Smooth muscle cell (in vitro differentiated cells): ENCODE results near the gene C5AR1. TPM values are rescaled to one million over a fixed set of nuclear protein-coding genes. Genes with fewer than 3 reads are reported as not detected.

Experiments
- DNase-seq: peaks from one replicate; lab custom pipeline; 2025; ENCODE audit not compliant: unreplicated experiment; lab: John Stamatoyannopoulos, UW
- H2AFZ ChIP-seq: fragments of 200-600 bp; sonication (generic); 2 replicates; pipeline ENCODE4 v1.6.0; 2016; ENCODE audit warnings: antibody characterized with exemption, low read depth, mild to moderate bottlenecking
- H3F3A ChIP-seq: fragments of 200-600 bp; sonication (generic); 2 replicates; pipeline ENCODE4 v1.6.0; 2017; ENCODE audit warnings: antibody characterized with exemption, low read depth
- H3K27ac ChIP-seq: fragments of 200-600 bp; sonication (generic); 2 replicates; pipeline ENCODE4 v1.5.1; 2016; ENCODE audit warnings: low read depth, mild to moderate bottlenecking
- H3K27me3 ChIP-seq: fragments of 200-600 bp; sonication (generic); 2 replicates; pipeline ENCODE4 v1.6.1; 2016; ENCODE audit warnings: low read depth, mild to moderate bottlenecking
- H3K36me3 ChIP-seq: fragments of 200-600 bp; sonication (generic); 2 replicates; pipeline ENCODE4 v1.5.1; 2016; ENCODE audit warnings: low read depth
- H3K4me1 ChIP-seq: fragments of 200-600 bp; sonication (generic); 2 replicates; pipeline ENCODE4 v1.5.1; 2016; ENCODE audit warnings: low read depth
- H3K4me2 ChIP-seq: fragments of 200-600 bp; sonication (generic); 2 replicates; pipeline ENCODE4 v1.6.0; 2016; ENCODE audit warnings: mild to moderate bottlenecking
- H3K4me3 ChIP-seq: fragments of 200-600 bp; sonication (generic); 2 replicates; pipeline ENCODE4 v1.5.1; 2016; ENCODE audit warnings: mild to moderate bottlenecking
- H3K79me2 ChIP-seq: fragments of 200-600 bp; sonication (generic); 2 replicates; pipeline ENCODE4 v1.6.0; 2016; ENCODE audit warnings: low read depth, mild to moderate bottlenecking
- H3K9ac ChIP-seq: fragments of 200-600 bp; sonication (generic); 2 replicates; pipeline ENCODE4 v1.6.0; 2016; ENCODE audit warnings: low read depth
- H3K9me3 ChIP-seq: fragments of 200-600 bp; sonication (generic); replicated peaks from 2 replicates; pipeline ENCODE4 v1.5.1; 2016; ENCODE audit warnings: low read depth
- H4K20me1 ChIP-seq: fragments of 200-600 bp; sonication (generic); 2 replicates; pipeline ENCODE4 v1.6.0; 2016; ENCODE audit warnings: low read depth
- CTCF ChIP-seq: fragments of 200-600 bp; sonication (generic); IDR thresholded peaks from 2 replicates; pipeline ENCODE4 v1.5.1; 2017; ENCODE audit warnings: borderline replicate concordance, mild to moderate bottlenecking, antibody characterized with exemption; ENCODE audit not compliant: insufficient read depth, poor library complexity, severe bottlenecking
- WGBS: methylation state at CpG from one replicate; pipeline ENCODE4 v1.1.7; 2016; ENCODE audit warnings: low lambda C conversion rate; 5-methylcytosine and 5-hydroxymethylcytosine counted together
- polyA plus RNA-seq: library from polyadenylated mRNA; unstranded; fragments of >200 nt; fragmentation: Nextera tagmentation; extraction: Ambion mirVana; gene quantifications from 2 replicates; pipeline ENCODE4 v1.2.1, GENCODE V29; 2016
- total RNA-seq: library from RNA; depleted of rRNA; stranded (reverse); fragments of >200 nt; gene quantifications from 2 replicates; pipeline ENCODE4 v1.2.3, GENCODE V29; 2014

Gene C5AR1
- total and polyA plus RNA-seq, 2 experiments from 2014 or later: 0.48 to 1.6 TPM

GRCh38 chr19:47310323-47310722, 662 bp downstream of the C5AR1 start:
- Histone ChIP-seq H3K9me3 (no peaks in the 10 kb centered on the region), H3K79me2 (no peaks in the 10 kb centered on the region), H3K27me3 (no peaks in the 10 kb centered on the region), H2AFZ (no peak overlapping the region), H3K9ac (no peak overlapping the region), H3K27ac (no peak overlapping the region), H3F3A (no peaks in the 10 kb centered on the region), H4K20me1 (no peaks in the 10 kb centered on the region), H3K4me2 (no peak overlapping the region), H3K36me3 (no peaks in the 10 kb centered on the region), H3K4me1 (no peaks in the 10 kb centered on the region), H3K4me3 (no peak overlapping the region)
- no peak for DNase-seq
- WGBS: 96% methylated on average over 2 of the region's 2 CpGs
- TF ChIP-seq CTCF: no peak

GRCh38 chr19:47310819-47311218, 1.2 kb downstream of the C5AR1 start:
- Histone ChIP-seq H3K9ac (no peak overlapping the region), H3K27me3 (no peaks in the 10 kb centered on the region), H4K20me1 (no peaks in the 10 kb centered on the region), H3K27ac (no peak overlapping the region), H3K4me1 (no peaks in the 10 kb centered on the region), H2AFZ (no peak overlapping the region), H3K4me2 (no peak overlapping the region), H3K4me3 (no peak overlapping the region), H3F3A (peaks cover 5% of the 10 kb centered on the region), H3K9me3 (no peaks in the 10 kb centered on the region), H3K36me3 (no peaks in the 10 kb centered on the region), H3K79me2 (no peaks in the 10 kb centered on the region)
- 88% methylated on average over 5 of the region's 5 CpGs for WGBS
- no peak for DNase-seq
- TF ChIP-seq CTCF: no peak

GRCh38 chr19:47312366-47313006, 2.8 kb downstream of the C5AR1 start:
- Histone ChIP-seq H3K4me3 (no peak overlapping the region), H3F3A (peaks cover 5% of the 10 kb centered on the region), H2AFZ (no peak overlapping the region), H3K27me3 (no peaks in the 10 kb centered on the region), H3K79me2 (no peaks in the 10 kb centered on the region), H3K4me2 (no peak overlapping the region), H3K9me3 (no peaks in the 10 kb centered on the region), H3K36me3 (no peaks in the 10 kb centered on the region), H3K4me1 (no peaks in the 10 kb centered on the region), H3K27ac (no peak overlapping the region), H4K20me1 (no peaks in the 10 kb centered on the region), H3K9ac (no peak overlapping the region)
- no peak for DNase-seq
- 95% methylated on average over 5 of the region's 5 CpGs for WGBS
- no peak for TF ChIP-seq CTCF

- Histone ChIP-seq H3K27ac (no peak overlapping the region), H4K20me1 (no peaks in the 10 kb centered on the region), H3K79me2 (no peaks in the 10 kb centered on the region), H3F3A (peaks cover 5% of the 10 kb centered on the region), H2AFZ (no peak overlapping the region), H3K9me3 (no peaks in the 10 kb centered on the region), H3K4me2 (no peak overlapping the region), H3K4me1 (no peaks in the 10 kb centered on the region), H3K4me3 (no peak overlapping the region), H3K9ac (no peak overlapping the region), H3K27me3 (no peaks in the 10 kb centered on the region), H3K36me3 (no peaks in the 10 kb centered on the region)
- DNase-seq: no peak
- WGBS: 90% methylated on average over 10 of the region's 10 CpGs
- no peak for TF ChIP-seq CTCF
Observed at GRCh38 chr19:47313754-47314295, 4.2 kb downstream of the C5AR1 start.
